Upper lobe of left lung (tissue), 4 donors: ENCODE data around the gene KCNN4.

ENCODE experiments used
- CTCF ChIP-seq, 6 experiments: fragments of 450-650 bp in 4 of 6; fragments of 200-600 bp in 2 of 6; sonication (generic) in 2 of 6; IDR thresholded peaks; one replicate each; pipeline ENCODE4 v1.5.1; 2016 to 2019; ENCODE audit warnings: antibody characterized with exemption in 6 of 6
- POLR2A ChIP-seq, 4 donors: fragments of 450-650 bp; IDR thresholded peaks; one replicate each; pipeline ENCODE4 v1.5.1; 2016 to 2017; ENCODE audit warnings: antibody characterized with exemption in 4 of 4, mild to moderate bottlenecking in 2 of 4

- no peak for TF ChIP-seq POLR2A (IDR thresholded peaks at IDR 0.05)
- TF ChIP-seq CTCF (IDR thresholded peaks at IDR 0.05): no peak
Observed at GRCh38 chr19:43798026-43798545, 17.3 kb upstream of the KCNN4 start.
